ENCODE measurements around the gene DDOST. TPM values are rescaled to one million over a fixed set of nuclear protein-coding genes. Genes with fewer than 3 reads are reported as not detected.

DDOST gene
- total RNA-seq: 314 and 417 TPM in 2 replicates

DNA sequence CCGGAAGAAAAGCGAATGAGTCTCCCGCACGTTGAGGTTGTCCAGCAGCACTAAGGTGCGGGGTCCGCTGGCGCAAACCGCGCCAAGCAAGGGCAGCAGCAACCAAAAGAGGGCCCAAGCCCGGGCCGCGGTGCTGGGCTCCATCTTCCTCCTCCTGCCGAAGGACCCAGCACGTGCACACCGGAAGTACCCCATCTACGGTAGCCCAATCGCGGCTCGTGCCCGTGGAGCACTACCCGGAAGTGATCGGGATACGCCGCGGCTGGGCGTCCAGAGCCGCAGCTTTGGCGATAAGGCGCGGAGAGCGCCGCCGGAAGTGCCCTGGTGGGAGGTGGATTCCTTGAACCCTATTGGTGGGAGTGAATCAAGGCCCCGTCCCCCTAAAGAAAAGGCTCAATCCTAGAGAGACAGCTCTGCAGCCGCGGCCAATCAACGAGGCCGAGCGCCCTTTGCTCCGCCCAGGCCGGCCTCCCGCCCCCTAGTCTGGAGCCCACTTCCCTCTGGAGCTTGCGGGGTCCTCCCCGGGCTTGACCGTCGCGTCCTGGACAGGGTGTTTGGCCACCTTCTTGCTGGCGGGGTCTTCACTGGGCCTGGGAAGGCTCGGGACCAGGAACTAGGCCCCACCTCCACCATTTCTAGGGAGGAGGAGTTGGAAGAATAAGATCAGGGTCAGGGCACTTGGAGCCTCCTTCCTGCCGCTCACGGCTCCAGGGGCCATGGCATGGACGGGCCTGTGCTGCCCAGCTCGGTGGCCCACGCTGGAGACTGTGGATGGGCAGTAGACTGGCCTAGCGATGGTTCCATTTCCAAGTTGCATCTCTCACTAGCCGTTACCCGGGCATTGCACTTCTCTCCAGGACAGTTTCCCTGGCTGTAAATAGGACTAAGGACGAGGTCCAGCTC lies at the start of gene DDOST:
TSS of gene DDOST (minus strand) at position 163 of the 903 bp plus-strand sequence. CDS start at position 144, 19 bp downstream.
- DNase-seq: peak; percentile 98

- DNase-seq: no peak
These were observed 49.5 kb upstream of the DDOST start for GRCh38 chr1:20710469-20711284.

DNA sequence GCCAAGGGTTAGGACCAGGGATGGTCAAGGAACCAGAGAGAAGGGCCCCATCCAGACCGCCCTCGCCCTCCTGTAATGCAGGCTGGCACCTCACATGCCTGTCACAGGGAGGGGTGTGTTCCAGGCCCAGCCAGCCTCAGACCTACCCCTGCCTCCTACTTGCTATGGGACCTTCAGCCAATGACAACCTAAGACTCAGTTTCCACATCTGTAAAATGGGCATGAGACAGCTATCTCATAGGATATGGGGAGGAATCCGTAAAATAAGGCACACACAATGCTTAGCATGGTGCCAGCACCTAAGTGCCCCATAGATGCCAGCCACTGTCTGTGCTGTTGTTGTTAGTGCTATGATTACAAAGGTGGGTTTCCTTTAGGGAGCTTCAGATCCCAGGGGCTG lies 48.7 kb upstream of the DDOST start:
- no peak for DNase-seq

- DNase-seq: no peak
These were observed 47.7 kb upstream of the DDOST start for GRCh38 chr1:20708891-20709290.

GRCh38 chr1:20708057-20708456 lies 46.9 kb upstream of the DDOST start:
- DNase-seq: no peak

- DNase-seq: no peak
These were observed 45.7 kb upstream of the DDOST start for GRCh38 chr1:20706841-20707240.

- no peak for DNase-seq
These were observed 44.1 kb upstream of the DDOST start for GRCh38 chr1:20705203-20705755.

- DNase-seq: no peak
These were observed 43.4 kb upstream of the DDOST start for GRCh38 chr1:20704390-20705202.

DNA sequence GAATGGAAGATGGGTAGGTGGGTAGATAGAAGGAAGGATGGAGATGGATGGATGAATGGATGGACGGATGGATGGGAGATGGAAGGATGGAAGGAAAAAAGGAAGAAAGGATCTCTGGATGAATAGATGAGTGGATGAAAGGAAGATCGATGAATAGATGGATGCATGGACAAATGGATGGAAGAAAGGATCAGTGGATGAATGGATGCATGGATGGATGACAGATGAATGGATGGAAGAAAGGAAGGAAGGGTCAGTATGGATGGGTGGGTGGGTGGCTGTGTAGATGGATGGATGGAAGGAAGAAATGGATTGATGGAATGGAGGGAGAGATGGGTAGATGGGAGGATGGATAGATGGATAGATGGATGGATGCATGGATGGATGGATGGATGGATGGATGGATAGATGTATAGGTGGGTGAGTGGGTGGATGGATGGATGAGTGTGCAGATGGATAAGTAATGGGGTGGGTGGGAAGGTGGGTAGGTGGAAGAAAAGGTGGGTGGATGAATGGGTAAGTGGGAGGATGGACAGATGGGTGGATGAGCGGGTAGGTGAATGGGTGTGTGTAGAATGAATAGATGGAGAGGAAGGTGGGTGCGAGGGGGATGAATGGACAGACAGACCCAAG lies 42.1 kb upstream of the DDOST start:
- no peak for DNase-seq

- DNase-seq: peak; percentile 49
These were observed 41.2 kb upstream of the DDOST start for GRCh38 chr1:20702416-20702815.

DNA sequence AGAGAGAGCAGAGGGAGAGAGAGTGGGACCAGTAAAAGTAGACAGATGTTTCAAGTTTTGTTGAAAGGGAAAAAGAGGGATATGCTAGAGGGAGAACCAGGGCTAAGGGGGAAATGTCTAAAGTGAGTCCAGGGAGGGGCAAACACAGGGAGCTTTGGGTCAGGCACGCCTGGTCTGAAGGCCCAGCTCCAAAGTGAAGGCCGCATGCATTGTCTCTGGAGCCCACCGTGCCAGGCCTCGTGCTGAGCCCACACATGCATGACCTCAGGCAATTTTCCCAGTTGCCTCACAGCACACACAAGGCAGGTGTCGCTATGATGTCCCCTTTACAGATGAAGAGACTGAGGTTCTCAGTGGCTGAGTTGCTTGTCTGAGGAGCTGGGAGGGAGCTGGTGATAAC lies 40.7 kb upstream of the DDOST start:
- DNase-seq: no peak

DNA sequence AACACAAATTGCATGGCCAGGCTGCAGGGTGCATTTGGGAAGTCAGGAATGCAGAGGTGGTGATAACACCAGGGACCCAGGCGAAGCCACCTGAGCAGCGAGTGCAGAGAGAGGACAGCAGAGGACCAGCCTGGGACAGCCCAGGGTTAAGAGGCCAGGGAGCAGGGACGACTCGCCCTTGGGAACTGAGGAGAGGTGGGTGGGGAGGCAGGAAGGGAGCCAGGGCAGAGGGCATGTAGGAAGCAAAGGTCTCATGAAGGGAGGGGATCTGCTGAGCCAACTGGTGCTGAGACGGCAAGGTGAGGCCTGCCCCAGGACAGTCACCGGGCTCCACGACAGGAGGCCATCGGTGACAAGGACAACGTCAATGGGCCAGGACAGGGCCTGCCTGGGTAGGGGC lies 40.3 kb upstream of the DDOST start:
- no peak for DNase-seq

GRCh38 chr1:20700636-20701215 lies 39.6 kb upstream of the DDOST start:
- peak; percentile 31 for DNase-seq

DNA sequence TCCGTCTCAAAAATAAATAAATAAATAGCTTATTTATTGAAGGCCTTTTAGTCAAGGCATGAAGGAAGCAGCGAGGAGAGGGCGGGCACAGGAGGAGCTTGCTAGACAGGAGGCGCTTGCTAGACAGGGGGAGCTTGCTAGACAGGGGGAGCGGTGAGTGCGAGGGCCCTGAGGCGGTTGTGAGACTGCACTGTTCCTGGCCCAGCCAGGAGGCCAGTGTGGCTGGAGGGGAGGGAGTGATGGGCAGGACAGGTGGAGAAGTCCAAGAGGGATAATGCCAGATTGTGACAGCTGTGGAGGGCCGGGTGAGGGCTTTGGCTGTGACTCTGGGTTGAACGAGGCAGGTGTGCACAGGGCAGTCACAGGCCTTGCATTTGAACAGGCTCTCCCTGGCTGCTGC lies 38.4 kb upstream of the DDOST start:
- DNase-seq: no peak

DNA sequence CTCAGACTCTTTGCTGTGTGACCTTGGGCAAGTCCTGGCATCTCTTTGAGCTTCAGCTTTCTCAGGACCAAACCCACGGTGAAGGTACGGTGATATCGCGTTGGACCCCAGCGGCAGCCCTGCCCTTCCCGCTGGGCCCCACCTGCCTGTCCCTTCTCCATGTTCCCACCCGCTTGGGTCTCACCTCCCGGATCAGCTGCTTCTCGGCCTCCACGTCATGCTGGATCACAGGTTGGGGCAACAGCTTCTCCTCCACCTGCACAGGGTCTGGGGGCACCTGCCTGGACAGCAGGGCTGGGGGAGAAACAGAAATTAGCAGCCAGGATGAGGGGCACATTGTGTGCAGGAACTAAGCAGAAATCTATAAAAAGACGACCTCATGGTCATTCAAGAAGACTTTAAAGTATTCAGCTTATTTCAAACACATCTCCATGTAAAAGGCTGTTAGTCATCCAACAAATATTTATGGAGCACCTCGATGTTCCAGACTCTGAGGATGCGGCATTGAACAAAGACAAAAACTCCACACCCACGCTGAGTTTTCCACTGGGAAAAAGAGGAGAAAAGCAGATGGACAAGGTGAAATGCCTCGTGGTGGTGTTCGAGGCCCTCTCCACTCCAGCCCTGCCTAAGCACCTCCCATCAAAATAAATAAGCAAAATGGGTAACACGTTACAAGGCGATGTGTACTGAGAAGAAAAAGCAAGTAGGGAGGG lies 37.2 kb upstream of the DDOST start:
- no peak for DNase-seq

DNA sequence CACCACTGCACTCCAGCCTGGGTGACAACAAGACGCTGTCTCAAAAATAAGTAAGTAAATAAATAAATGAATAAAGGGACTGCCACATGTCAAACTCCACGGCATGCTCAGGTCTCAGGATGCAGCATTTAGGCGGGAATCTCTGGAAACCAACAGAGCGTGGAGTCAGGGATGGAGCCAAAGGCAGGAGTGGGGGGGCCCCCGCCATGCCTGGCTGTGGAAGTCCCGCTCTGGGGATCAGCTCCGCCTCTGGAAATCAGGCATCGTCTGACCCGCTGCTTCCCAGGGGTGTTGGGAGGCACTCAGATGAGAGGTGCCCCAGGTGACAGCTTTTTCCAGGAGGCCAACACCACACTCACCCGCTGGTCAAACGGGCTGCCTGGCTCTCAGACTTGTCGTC lies 36.4 kb upstream of the DDOST start:
- DNase-seq: no peak

DNA sequence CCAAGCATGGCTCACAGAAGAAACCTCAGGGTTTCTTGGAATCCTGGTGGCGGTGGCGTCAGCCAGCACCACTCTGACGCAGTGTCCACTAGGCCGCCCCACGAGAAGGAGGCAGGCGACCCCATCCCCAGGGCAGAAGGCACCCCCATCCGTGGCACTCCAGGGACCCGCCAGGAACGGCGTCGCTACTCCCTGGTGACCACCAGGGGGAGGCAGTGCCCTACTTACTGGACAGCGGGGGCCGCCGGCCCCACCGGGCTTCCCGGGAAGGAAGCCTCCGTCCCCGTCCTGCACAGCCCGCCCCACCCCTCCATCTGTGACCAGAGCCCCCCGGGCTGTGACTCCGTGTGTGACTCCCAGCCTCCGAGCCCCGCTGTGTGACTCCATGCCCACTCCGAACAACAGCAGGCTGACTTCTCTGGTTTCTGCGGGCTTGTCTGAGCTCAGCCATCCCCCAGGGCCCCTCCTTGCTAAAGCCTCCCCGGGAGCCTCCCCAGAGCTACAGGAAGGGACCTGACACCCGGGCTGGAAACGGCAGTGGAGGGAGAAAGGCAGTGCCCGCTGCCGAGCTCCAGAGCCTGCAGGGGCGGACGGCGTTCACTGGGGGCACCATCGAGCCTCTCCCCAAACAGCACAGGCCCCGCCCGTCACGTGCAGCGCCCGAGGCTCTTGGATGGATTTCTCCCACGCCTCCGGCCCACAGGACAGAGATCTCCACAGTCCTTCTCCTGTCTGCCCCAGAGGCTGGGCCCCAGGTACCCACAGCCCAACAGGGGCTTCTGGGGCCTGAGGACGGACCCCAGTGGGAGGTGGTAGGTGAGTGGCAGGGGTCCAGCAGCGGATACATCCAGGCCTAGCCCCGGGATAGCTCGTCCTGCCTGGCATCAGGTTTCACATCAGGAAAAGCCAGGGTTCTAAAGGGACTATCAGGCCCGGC lies 35.5 kb upstream of the DDOST start:
- DNase-seq: peak; percentile 92

DNA sequence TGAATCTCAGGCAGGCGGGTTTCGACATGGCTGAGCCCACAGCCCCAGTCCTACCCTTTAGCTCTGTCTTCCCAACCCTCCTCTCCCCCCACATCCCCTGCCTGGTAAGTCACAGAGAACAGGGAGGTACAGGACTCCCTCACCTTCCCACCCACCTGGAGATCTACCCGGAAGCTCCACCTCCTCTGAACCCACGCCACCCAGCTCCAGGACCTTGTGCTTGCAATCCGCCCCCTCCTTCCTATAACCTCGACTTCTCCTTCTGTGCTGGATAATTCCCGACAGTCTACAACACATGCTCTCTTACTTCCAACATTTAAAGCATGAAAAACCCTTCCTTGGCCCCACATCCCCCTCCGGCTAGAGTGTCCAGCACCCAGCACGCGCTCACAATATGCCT lies 34.3 kb upstream of the DDOST start:
- DNase-seq: no peak

GRCh38 chr1:20693623-20694022 lies 32.5 kb upstream of the DDOST start:
- no peak for DNase-seq

- DNase-seq: no peak
These were observed 30.7 kb upstream of the DDOST start for GRCh38 chr1:20691872-20692271.

All from dermis blood vessel endothelial cell (primary cell).